GM18505 (cell line): Measurements from ENCODE around the gene MMP7.

ENCODE experiments used
- ATAC-seq: cut with Tn5 transposase; IDR thresholded peaks from one replicate; pipeline ENCODE4 v1.9.1; 2021; ENCODE audit not compliant: unreplicated experiment
- POLR2A ChIP-seq: IDR thresholded peaks from 4 replicates; pipeline ENCODE4 v1.6.1; 2011; ENCODE audit warnings: borderline replicate concordance; ENCODE audit not compliant: insufficient read depth, insufficient read length; ENCODE audit errors: extremely low read depth

Gene MMP7

DNA sequence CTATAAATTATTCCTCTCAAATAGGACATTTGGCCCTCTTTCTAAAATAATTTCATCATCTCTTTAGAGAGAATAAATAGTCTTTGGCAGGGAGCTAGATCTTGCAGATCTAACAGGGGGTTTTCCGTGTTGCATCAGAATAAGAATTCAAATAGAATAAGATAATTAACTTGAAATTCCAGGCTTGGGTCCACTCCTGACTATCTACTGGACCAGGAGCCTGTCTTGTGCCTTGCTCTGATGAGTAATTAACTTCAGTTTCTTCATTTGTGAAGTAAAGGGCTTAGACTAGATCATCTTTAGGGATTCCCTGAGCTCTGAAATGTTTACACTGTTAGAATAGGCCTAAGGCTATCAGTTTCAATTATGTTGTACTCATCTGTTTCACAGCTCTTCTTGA is 54.5 kb downstream of the MMP7 start:
- TF ChIP-seq POLR2A: no peak
- ATAC-seq: no peak

GRCh38 chr11:102473543-102473942 is 57.0 kb downstream of the MMP7 start:
- ATAC-seq: no peak
- no peak for TF ChIP-seq POLR2A

GRCh38 chr11:102472127-102472526 is 58.4 kb downstream of the MMP7 start:
- no peak for ATAC-seq
- no peak for TF ChIP-seq POLR2A

DNA sequence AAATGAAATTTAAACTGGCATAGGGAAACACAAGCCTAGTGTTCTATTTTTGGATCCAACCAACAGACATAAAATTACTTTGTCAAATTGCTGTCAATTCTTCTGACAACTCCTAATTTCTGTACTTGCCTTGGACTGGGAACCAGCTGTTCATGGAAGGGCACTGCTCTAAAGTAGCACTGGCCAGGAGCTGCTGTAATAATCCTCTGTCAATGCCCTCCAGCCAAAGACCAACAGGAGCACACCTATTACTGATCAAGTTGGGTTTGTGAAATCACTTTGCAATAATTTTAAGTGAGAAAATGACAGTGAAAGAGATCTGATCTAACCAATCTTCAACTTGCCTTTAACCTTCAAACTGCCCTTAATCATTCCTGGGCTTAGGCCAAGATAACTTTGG is 59.1 kb downstream of the MMP7 start:
- no peak for TF ChIP-seq POLR2A
- ATAC-seq: no peak
